Measurements from ENCODE around the gene GMPPB.

Gene GMPPB

GRCh38 chr3:49756036-49756435 lies 32.3 kb upstream of the GMPPB start:
- Histone ChIP-seq H3K4me3 (ENCODE audit: low read length) (no peak overlapping the region), H3K27me3 (ENCODE audit: control insufficient read depth, low read length) (no peaks in the 10 kb centered on the region), H3K4me1 (ENCODE audit: control insufficient read depth, low read length) (no peaks in the 10 kb centered on the region), H3K4me2 (ENCODE audit: low read length) (no peak overlapping the region), H3F3A (ENCODE audit: control insufficient read depth, insufficient read depth) (0 out of 2 replicates have a peak, but pooled peaks cover 2% of the 10 kb centered on the region), H3K79me2 (ENCODE audit: control insufficient read depth, low read length) (peaks cover 87% of the 10 kb centered on the region), H3K36me3 (ENCODE audit: control insufficient read depth, low read length) (no peaks in the 10 kb centered on the region; the same call in 1 of the 2 replicates), H3K9me2 (replicated peaks; ENCODE audit: control insufficient read depth, low read length) (no peaks in the 10 kb centered on the region), H3K27ac (ENCODE audit: low read depth, low read length) (no peak overlapping the region), H4K20me1 (ENCODE audit: control insufficient read depth, insufficient read depth, low read depth, low read length) (no peaks in the 10 kb centered on the region), H3K9me3 (ENCODE audit: control insufficient read depth, insufficient read depth, low read length) (no peaks in the 10 kb centered on the region)
- TF ChIP-seq CTCF (IDR thresholded peaks at IDR 0.05; ENCODE audit: low read depth, low read length, poor library complexity, severe bottlenecking) (no peak), EZH2phosphoT487 (IDR thresholded peaks at IDR 0.05; ENCODE audit: borderline replicate concordance, low read length) (no peak)

- no peaks in the 10 kb centered on the region for H3K9me3 ChIP-seq (ENCODE audit: control insufficient read depth, insufficient read depth, low read length)
- H3K27me3 ChIP-seq (ENCODE audit: control insufficient read depth, low read length): no peaks in the 10 kb centered on the region
- no peaks in the 10 kb centered on the region for H3K9me2 ChIP-seq (replicated peaks; ENCODE audit: control insufficient read depth, low read length)
- H3K27ac ChIP-seq (ENCODE audit: low read depth, low read length): no peak overlapping the region
- no peak overlapping the region for H3K4me3 ChIP-seq (ENCODE audit: low read length)
- H3K4me2 ChIP-seq (ENCODE audit: low read length): no peak overlapping the region
- H3K4me1 ChIP-seq (ENCODE audit: control insufficient read depth, low read length): no peaks in the 10 kb centered on the region
- TF ChIP-seq CTCF (IDR thresholded peaks at IDR 0.05; ENCODE audit: low read depth, low read length, poor library complexity, severe bottlenecking) (no peak), EZH2phosphoT487 (IDR thresholded peaks at IDR 0.05; ENCODE audit: borderline replicate concordance, low read length) (no peak)
- no peaks in the 10 kb centered on the region for H4K20me1 ChIP-seq (ENCODE audit: control insufficient read depth, insufficient read depth, low read depth, low read length)
- peaks cover 1% of the 10 kb centered on the region; the same call in 1 of the 2 replicates for H3F3A ChIP-seq (ENCODE audit: control insufficient read depth, insufficient read depth)
- peaks cover 87% of the 10 kb centered on the region for H3K79me2 ChIP-seq (ENCODE audit: control insufficient read depth, low read length)
- H3K36me3 ChIP-seq (ENCODE audit: control insufficient read depth, low read length): peaks cover 3% of the 10 kb centered on the region
Measured at GRCh38 chr3:49754536-49754935, 30.8 kb upstream of the GMPPB start.

DNA sequence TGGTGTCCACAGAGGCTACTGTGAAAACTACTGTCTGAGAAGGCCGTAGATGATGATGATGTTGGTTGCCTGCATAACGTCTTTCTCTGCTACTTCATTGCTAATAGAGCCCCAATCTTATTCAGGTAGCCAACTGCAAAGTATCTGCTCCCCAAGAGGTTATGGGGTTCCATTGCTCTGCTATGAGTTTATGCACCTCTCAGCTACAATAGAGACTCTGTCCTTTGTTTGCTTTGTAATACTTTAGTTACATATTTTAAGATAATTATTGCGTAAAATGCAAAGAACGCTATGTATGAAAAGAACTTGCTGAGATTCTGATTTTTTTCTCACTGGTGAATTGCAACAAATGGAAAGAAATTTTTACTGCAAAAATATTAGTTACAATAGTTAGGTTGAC lies 27.8 kb upstream of the GMPPB start:
- Histone ChIP-seq H3K4me3 (ENCODE audit: low read length) (no peak overlapping the region), H3K4me2 (ENCODE audit: low read length) (no peak overlapping the region), H3K36me3 (ENCODE audit: control insufficient read depth, low read length) (peaks cover 22% of the 10 kb centered on the region), H3K27ac (ENCODE audit: low read depth, low read length) (no peak overlapping the region), H4K20me1 (ENCODE audit: control insufficient read depth, insufficient read depth, low read depth, low read length) (0 out of 2 replicates have a peak, but pooled peaks cover 2% of the 10 kb centered on the region), H3K4me1 (ENCODE audit: control insufficient read depth, low read length) (no peaks in the 10 kb centered on the region), H3F3A (ENCODE audit: control insufficient read depth, insufficient read depth) (peaks cover 10% of the 10 kb centered on the region), H3K79me2 (ENCODE audit: control insufficient read depth, low read length) (peaks cover 71% of the 10 kb centered on the region), H3K27me3 (ENCODE audit: control insufficient read depth, low read length) (no peaks in the 10 kb centered on the region), H3K9me2 (replicated peaks; ENCODE audit: control insufficient read depth, low read length) (no peaks in the 10 kb centered on the region), H3K9me3 (ENCODE audit: control insufficient read depth, insufficient read depth, low read length) (no peaks in the 10 kb centered on the region)
- no peak for TF ChIP-seq CTCF (IDR thresholded peaks at IDR 0.05; ENCODE audit: low read depth, low read length, poor library complexity, severe bottlenecking)
- TF ChIP-seq EZH2phosphoT487 (IDR thresholded peaks at IDR 0.05; ENCODE audit: borderline replicate concordance, low read length): no peak
